Smooth muscle cell (in vitro differentiated cells): Measurements from ENCODE around the gene COL13A1. TPM values are rescaled to one million over a fixed set of nuclear protein-coding genes. Genes with fewer than 3 reads are reported as not detected.

ENCODE experiments used
- DNase-seq: peaks from one replicate; lab custom pipeline; 2025; ENCODE audit not compliant: unreplicated experiment; lab: John Stamatoyannopoulos, UW
- H2AFZ ChIP-seq: fragments of 200-600 bp; sonication (generic); 2 replicates; pipeline ENCODE4 v1.6.0; 2016; ENCODE audit warnings: antibody characterized with exemption, low read depth, mild to moderate bottlenecking
- H3F3A ChIP-seq: fragments of 200-600 bp; sonication (generic); 2 replicates; pipeline ENCODE4 v1.6.0; 2017; ENCODE audit warnings: antibody characterized with exemption, low read depth
- H3K27ac ChIP-seq: fragments of 200-600 bp; sonication (generic); 2 replicates; pipeline ENCODE4 v1.5.1; 2016; ENCODE audit warnings: low read depth, mild to moderate bottlenecking
- H3K27me3 ChIP-seq: fragments of 200-600 bp; sonication (generic); 2 replicates; pipeline ENCODE4 v1.6.1; 2016; ENCODE audit warnings: low read depth, mild to moderate bottlenecking
- H3K36me3 ChIP-seq: fragments of 200-600 bp; sonication (generic); 2 replicates; pipeline ENCODE4 v1.5.1; 2016; ENCODE audit warnings: low read depth
- H3K4me1 ChIP-seq: fragments of 200-600 bp; sonication (generic); 2 replicates; pipeline ENCODE4 v1.5.1; 2016; ENCODE audit warnings: low read depth
- H3K4me2 ChIP-seq: fragments of 200-600 bp; sonication (generic); 2 replicates; pipeline ENCODE4 v1.6.0; 2016; ENCODE audit warnings: mild to moderate bottlenecking
- H3K4me3 ChIP-seq: fragments of 200-600 bp; sonication (generic); 2 replicates; pipeline ENCODE4 v1.5.1; 2016; ENCODE audit warnings: mild to moderate bottlenecking
- H3K79me2 ChIP-seq: fragments of 200-600 bp; sonication (generic); 2 replicates; pipeline ENCODE4 v1.6.0; 2016; ENCODE audit warnings: low read depth, mild to moderate bottlenecking
- H3K9ac ChIP-seq: fragments of 200-600 bp; sonication (generic); 2 replicates; pipeline ENCODE4 v1.6.0; 2016; ENCODE audit warnings: low read depth
- H3K9me3 ChIP-seq: fragments of 200-600 bp; sonication (generic); replicated peaks from 2 replicates; pipeline ENCODE4 v1.5.1; 2016; ENCODE audit warnings: low read depth
- H4K20me1 ChIP-seq: fragments of 200-600 bp; sonication (generic); 2 replicates; pipeline ENCODE4 v1.6.0; 2016; ENCODE audit warnings: low read depth
- WGBS: methylation state at CpG from one replicate; pipeline ENCODE4 v1.1.7; 2016; ENCODE audit warnings: low lambda C conversion rate; 5-methylcytosine and 5-hydroxymethylcytosine counted together
- polyA plus RNA-seq: library from polyadenylated mRNA; unstranded; fragments of >200 nt; fragmentation: Nextera tagmentation; extraction: Ambion mirVana; gene quantifications from 2 replicates; pipeline ENCODE4 v1.2.1, GENCODE V29; 2016
- total RNA-seq: library from RNA; depleted of rRNA; stranded (reverse); fragments of >200 nt; gene quantifications from 2 replicates; pipeline ENCODE4 v1.2.3, GENCODE V29; 2014
- TF ChIP-seq, protein P1 (sequence below): fragments of 200-600 bp; sonication (generic); IDR thresholded peaks from 2 replicates; pipeline ENCODE4 v1.5.1; 2017; ENCODE audit warnings: borderline replicate concordance, mild to moderate bottlenecking, antibody characterized with exemption; ENCODE audit not compliant: insufficient read depth, poor library complexity, severe bottlenecking

The COL13A1 gene
- total and polyA plus RNA-seq, 2 experiments from 2014 or later, result 6.1 to 15.0 TPM

DNA sequence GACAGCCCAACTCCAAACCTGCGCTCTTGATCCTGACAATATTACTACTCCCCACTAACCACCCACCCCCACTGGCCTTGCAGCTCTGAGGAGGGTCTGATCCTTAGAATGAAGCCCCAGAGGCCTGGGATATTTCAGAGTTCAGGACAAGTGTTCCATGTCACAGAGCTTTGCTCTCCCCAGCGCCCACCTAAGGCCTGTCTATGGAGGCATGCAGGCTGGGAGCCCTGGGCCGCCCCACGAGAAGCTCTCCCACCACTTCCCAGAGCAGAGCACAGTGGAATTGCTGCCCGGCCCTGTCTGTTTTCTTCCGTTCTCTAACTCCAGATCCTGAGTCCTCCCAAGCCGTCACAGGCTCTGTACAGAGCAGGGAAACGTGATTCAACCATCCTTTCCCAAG is 74.6 kb downstream of the COL13A1 start:
- TF ChIP-seq, protein P1, sequence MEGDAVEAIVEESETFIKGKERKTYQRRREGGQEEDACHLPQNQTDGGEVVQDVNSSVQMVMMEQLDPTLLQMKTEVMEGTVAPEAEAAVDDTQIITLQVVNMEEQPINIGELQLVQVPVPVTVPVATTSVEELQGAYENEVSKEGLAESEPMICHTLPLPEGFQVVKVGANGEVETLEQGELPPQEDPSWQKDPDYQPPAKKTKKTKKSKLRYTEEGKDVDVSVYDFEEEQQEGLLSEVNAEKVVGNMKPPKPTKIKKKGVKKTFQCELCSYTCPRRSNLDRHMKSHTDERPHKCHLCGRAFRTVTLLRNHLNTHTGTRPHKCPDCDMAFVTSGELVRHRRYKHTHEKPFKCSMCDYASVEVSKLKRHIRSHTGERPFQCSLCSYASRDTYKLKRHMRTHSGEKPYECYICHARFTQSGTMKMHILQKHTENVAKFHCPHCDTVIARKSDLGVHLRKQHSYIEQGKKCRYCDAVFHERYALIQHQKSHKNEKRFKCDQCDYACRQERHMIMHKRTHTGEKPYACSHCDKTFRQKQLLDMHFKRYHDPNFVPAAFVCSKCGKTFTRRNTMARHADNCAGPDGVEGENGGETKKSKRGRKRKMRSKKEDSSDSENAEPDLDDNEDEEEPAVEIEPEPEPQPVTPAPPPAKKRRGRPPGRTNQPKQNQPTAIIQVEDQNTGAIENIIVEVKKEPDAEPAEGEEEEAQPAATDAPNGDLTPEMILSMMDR, result no peak
- Histone ChIP-seq H2AFZ (no peak overlapping the region), H3K4me1 (peaks cover 11% of the 10 kb centered on the region), H3K79me2 (no peaks in the 10 kb centered on the region), H3K36me3 (no peaks in the 10 kb centered on the region), H3K27ac (no peak overlapping the region), H3F3A (no peaks in the 10 kb centered on the region), H3K9me3 (no peaks in the 10 kb centered on the region), H3K4me2 (no peak overlapping the region), H3K4me3 (no peak overlapping the region), H3K9ac (no peak overlapping the region), H4K20me1 (no peaks in the 10 kb centered on the region), H3K27me3 (no peaks in the 10 kb centered on the region)
- DNase-seq, result no peak
- 86% methylated on average over 8 of the region's 8 CpGs for WGBS

DNA sequence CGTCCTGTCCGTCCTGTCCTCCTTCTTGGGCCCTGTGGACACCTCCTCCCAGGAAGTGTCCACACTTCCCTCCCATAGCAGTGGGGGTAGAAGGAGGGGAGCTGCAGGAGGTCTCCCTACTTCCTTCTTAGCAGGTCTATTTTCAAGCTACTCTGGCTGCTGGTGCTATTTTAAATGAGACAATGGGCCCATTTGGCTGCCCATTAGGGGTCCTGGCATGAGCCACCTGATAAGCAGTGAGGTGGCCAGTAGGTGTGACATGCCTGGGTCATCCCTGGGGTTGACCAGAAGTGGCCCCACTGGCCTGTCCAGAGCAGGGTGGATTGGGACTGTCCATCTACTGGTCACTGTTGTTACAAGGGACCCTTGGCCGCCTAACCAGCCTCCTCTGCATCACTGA is 75.2 kb downstream of the COL13A1 start:
- Histone ChIP-seq H3K4me2 (no peak overlapping the region), H3K27me3 (no peaks in the 10 kb centered on the region), H3K4me3 (no peak overlapping the region), H3K36me3 (no peaks in the 10 kb centered on the region), H3K27ac (no peak overlapping the region), H3K4me1 (peaks cover 11% of the 10 kb centered on the region), H3K79me2 (no peaks in the 10 kb centered on the region), H3K9ac (no peak overlapping the region), H2AFZ (no peak overlapping the region), H3F3A (no peaks in the 10 kb centered on the region), H4K20me1 (no peaks in the 10 kb centered on the region), H3K9me3 (no peaks in the 10 kb centered on the region)
- no peak for DNase-seq
- WGBS, result 87% methylated on average over 3 of the region's 3 CpGs
- TF ChIP-seq, protein P1, result no peak

DNA sequence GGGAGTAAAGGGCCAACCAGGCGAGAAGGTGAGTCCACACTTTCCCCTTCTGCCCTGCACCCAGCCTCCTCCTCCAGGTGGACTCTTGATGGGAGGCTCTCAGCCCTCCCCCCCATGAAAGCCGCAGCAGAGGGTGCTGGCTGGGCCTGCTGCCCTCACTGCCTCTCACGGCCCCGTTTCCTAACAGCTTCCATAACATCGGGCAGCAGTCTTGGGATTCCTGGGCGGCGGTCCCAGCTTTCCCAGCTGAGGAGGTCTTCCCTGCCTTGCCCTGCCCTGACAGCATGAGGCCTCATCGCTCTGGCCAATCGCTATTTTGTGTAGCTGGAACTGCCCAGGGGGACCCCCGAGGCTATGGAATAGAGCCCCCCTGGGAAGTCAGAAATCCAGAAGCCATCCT is 76.3 kb downstream of the COL13A1 start:
- H2AFZ ChIP-seq, result no peak overlapping the region
- 85% methylated on average over 10 of the region's 10 CpGs for WGBS
- H3K27me3 ChIP-seq, result no peaks in the 10 kb centered on the region
- H3K4me2 ChIP-seq, result no peak overlapping the region
- H3K9ac ChIP-seq, result no peak overlapping the region
- H3K36me3 ChIP-seq, result no peaks in the 10 kb centered on the region
- no peaks in the 10 kb centered on the region for H4K20me1 ChIP-seq
- no peaks in the 10 kb centered on the region for H3F3A ChIP-seq
- H3K79me2 ChIP-seq, result no peaks in the 10 kb centered on the region
- TF ChIP-seq, protein P1, result no peak
- H3K9me3 ChIP-seq, result no peaks in the 10 kb centered on the region
- no peak for DNase-seq
- H3K4me3 ChIP-seq, result no peak overlapping the region
- no peak overlapping the region for H3K27ac ChIP-seq
- H3K4me1 ChIP-seq, result peaks cover 11% of the 10 kb centered on the region

DNA sequence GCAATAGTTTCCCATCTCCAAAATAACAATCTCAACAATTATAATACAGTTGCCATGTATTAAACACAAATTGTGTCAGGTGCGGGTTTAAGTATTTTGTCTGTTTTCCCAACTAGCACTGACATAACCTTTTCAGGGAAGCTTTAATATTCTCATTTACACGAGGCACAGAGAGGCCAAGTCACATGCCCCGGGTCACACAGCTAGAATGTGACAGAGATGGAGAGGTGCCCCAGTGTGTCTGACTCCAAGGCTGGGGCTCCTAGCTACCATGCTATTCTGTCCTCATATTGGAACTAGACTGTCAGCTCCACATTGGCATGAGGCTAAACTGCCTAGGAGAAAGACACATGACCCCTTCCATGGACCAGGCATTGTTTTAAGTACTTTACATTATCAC is 77.2 kb downstream of the COL13A1 start:
- Histone ChIP-seq H3K4me3 (no peak overlapping the region), H3K4me1 (peaks cover 11% of the 10 kb centered on the region), H4K20me1 (no peaks in the 10 kb centered on the region), H3K79me2 (no peaks in the 10 kb centered on the region), H3K9me3 (no peaks in the 10 kb centered on the region), H2AFZ (no peak overlapping the region), H3K27ac (no peak overlapping the region), H3K4me2 (no peak overlapping the region), H3K27me3 (no peaks in the 10 kb centered on the region), H3F3A (no peaks in the 10 kb centered on the region), H3K9ac (no peak overlapping the region), H3K36me3 (no peaks in the 10 kb centered on the region)
- no peak for DNase-seq
- TF ChIP-seq, protein P1, result no peak
- WGBS, result 92% methylated on average over 3 of the region's 3 CpGs
